GM23338 (cell line): ENCODE data around the gene RNASE8. TPM values are rescaled to one million over a fixed set of nuclear protein-coding genes. Genes with fewer than 3 reads are reported as not detected.

Experiments
- ATAC-seq: fragments of 200-7000 bp; cut with Tn5 transposase; 3 replicates; pipeline ENCODE4 v1.9.1; 2020
- DNase-seq: peaks from one replicate; pipeline ENCODE4 v3.0.0-alpha.2; 2015; ENCODE audit warnings: low spot score
- H2AFZ ChIP-seq: fragments of 200-600 bp; sonication (generic); 2 replicates; pipeline ENCODE4 v1.8.0; 2016; ENCODE audit warnings: antibody characterized with exemption, mild to moderate bottlenecking, moderate library complexity
- H3F3A ChIP-seq: fragments of 200-600 bp; sonication (generic); replicated peaks from 2 replicates; pipeline ENCODE4 v1.8.0; 2017; ENCODE audit warnings: antibody characterized with exemption, mixed run types, low read depth
- H3K27ac ChIP-seq: fragments of 200-600 bp; sonication (generic); 2 replicates; pipeline ENCODE4 v1.6.1; 2016; ENCODE audit warnings: low read depth
- H3K27me3 ChIP-seq: fragments of 200-600 bp; sonication (generic); 2 replicates; pipeline ENCODE4 v1.8.0; 2016; ENCODE audit warnings: mild to moderate bottlenecking, mixed run types, moderate library complexity; ENCODE audit not compliant: insufficient read depth
- H3K36me3 ChIP-seq: fragments of 200-600 bp; sonication (generic); 2 replicates; pipeline ENCODE4 v1.8.0; 2016; ENCODE audit warnings: mild to moderate bottlenecking; ENCODE audit not compliant: insufficient read depth
- H3K4me1 ChIP-seq: fragments of 200-600 bp; sonication (generic); 2 replicates; pipeline ENCODE4 v1.8.0; 2016; ENCODE audit warnings: mild to moderate bottlenecking, moderate library complexity; ENCODE audit not compliant: insufficient read depth
- H3K4me2 ChIP-seq: fragments of 200-600 bp; sonication (generic); 2 replicates; pipeline ENCODE4 v1.7.1; 2017; ENCODE audit warnings: mixed run types
- H3K4me3 ChIP-seq: fragments of 200-600 bp; sonication (generic); 2 replicates; pipeline ENCODE4 v1.6.1; 2016; ENCODE audit warnings: mixed run types
- H3K79me2 ChIP-seq: fragments of 200-600 bp; sonication (generic); replicated peaks from 2 replicates; pipeline ENCODE4 v1.8.0; 2017; ENCODE audit warnings: mild to moderate bottlenecking; ENCODE audit not compliant: insufficient read depth
- H3K9me2 ChIP-seq: fragments of 200-600 bp; sonication (generic); 2 replicates; pipeline ENCODE4 v1.8.0; 2017; ENCODE audit not compliant: insufficient read depth
- H4K20me1 ChIP-seq: fragments of 200-600 bp; sonication (generic); replicated peaks from 2 replicates; pipeline ENCODE4 v1.8.0; 2017; ENCODE audit warnings: mild to moderate bottlenecking; ENCODE audit not compliant: insufficient read depth
- H3K27ac Mint-ChIP-seq: 2 replicates; pipeline ENCODE4 v1.8.0; 2020; ENCODE audit warnings: inconsistent platforms, mild to moderate bottlenecking, moderate library complexity, mixed read lengths
- H3K27me3 Mint-ChIP-seq: 3 replicates; pipeline ENCODE4 v1.8.0; 2022; ENCODE audit warnings: low read depth, mild to moderate bottlenecking, moderate library complexity, mixed read lengths, inconsistent platforms; ENCODE audit not compliant: insufficient read depth, poor library complexity
- H3K36me3 Mint-ChIP-seq: 3 replicates; pipeline ENCODE4 v1.8.0; 2021; ENCODE audit warnings: low read depth, mild to moderate bottlenecking, inconsistent platforms, moderate library complexity, mixed read lengths
- H3K4me1 Mint-ChIP-seq: 3 replicates; pipeline ENCODE4 v1.8.0; 2020; ENCODE audit warnings: mild to moderate bottlenecking, inconsistent platforms, mixed read lengths
- H3K4me3 Mint-ChIP-seq: 3 replicates; pipeline ENCODE4 v1.8.0; 2021; ENCODE audit warnings: moderate library complexity, mild to moderate bottlenecking, inconsistent platforms, mixed read lengths
- H3K9me3 Mint-ChIP-seq: 3 replicates; pipeline ENCODE4 v1.8.0; 2020; ENCODE audit warnings: moderate library complexity, mild to moderate bottlenecking, inconsistent platforms, mixed read lengths
- CREB1 ChIP-seq: fragments of 250-450 bp; sonication (Bioruptor Pico); IDR thresholded peaks from 2 replicates; pipeline ENCODE4 v1.5.0; 2020; ENCODE audit warnings: low read depth, mild to moderate bottlenecking, moderate library complexity
- JUNB ChIP-seq: IDR thresholded peaks from one replicate; pipeline ENCODE4 v1.6.1; 2016; ENCODE audit warnings: antibody characterized with exemption; ENCODE audit not compliant: unreplicated experiment
- polyA plus RNA-seq: library from polyadenylated mRNA; unstranded; fragments of >200 nt; fragmentation: Nextera tagmentation; extraction: Ambion mirVana; gene quantifications from 2 replicates; pipeline ENCODE4 v1.2.1, GENCODE V29; 2016
- total RNA-seq: library from RNA; depleted of rRNA; stranded (reverse); fragments of >200 nt; shearing (Covaris generic); gene quantifications from 2 replicates; pipeline ENCODE4 v1.2.3, GENCODE V29; 2014
- TF ChIP-seq, protein P1 (sequence below): IDR thresholded peaks from one replicate; pipeline ENCODE4 v1.6.1; 2018; ENCODE audit warnings: antibody characterized with exemption; ENCODE audit not compliant: unreplicated experiment
- TF ChIP-seq, protein P2 (sequence below), 2 experiments: fragments of 200-600 bp in 1 of 2; sonication (generic) in 1 of 2; conservative IDR thresholded peaks; 2 replicates each; pipeline versions ENCODE4 v1.5.1 to v1.6.1; 2016 to 2017; ENCODE audit warnings: antibody characterized with exemption in 2 of 2, low read depth in 2 of 2, mild to moderate bottlenecking in 2 of 2, moderate library complexity in 1 of 2
- TF ChIP-seq, protein P3 (sequence below): fragments of 250-450 bp; sonication (Bioruptor Pico); IDR thresholded peaks from 2 replicates; pipeline ENCODE4 v1.5.0; 2020; ENCODE audit warnings: mild to moderate bottlenecking, moderate library complexity

The RNASE8 gene
- total and polyA plus RNA-seq, 2 experiments from 2014 or later, result not detected

DNA sequence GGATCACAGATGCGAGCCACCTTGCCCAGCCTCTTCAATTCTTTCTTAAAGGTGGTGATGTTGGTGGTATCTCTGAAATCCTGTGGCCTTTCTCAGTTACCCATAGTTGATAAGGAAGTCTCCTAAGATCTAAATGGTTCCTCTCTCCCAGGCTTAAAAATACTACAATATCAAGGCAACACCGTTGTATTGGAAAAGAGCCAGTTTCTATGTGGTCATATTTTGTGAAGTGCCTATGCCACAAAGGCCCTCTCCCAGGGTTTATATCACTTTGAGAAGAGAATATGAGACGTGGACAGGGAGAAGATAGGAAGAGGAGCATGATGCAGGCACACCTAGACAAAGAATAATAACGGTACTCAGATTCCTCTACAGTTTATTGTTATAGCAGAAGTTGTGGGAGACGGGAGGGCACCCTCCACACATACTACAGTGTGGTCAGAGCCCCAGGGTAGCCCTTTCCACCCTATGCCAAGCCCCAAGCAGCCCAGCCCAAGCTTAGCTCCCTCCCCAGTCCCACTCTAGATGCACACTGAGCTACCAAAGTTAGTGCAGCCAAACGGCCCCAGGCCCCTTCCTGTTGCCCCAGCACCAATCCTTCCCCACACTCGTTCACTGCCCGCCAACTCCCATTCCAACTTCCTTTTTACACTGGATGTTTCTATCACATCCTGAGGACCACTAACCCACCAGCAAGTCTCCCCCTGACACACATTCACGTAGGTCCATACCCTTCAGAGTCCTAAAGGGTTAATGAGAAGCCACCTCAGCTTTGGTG lies 41.0 kb upstream of the RNASE8 start (continued):
- TF ChIP-seq, protein P1, sequence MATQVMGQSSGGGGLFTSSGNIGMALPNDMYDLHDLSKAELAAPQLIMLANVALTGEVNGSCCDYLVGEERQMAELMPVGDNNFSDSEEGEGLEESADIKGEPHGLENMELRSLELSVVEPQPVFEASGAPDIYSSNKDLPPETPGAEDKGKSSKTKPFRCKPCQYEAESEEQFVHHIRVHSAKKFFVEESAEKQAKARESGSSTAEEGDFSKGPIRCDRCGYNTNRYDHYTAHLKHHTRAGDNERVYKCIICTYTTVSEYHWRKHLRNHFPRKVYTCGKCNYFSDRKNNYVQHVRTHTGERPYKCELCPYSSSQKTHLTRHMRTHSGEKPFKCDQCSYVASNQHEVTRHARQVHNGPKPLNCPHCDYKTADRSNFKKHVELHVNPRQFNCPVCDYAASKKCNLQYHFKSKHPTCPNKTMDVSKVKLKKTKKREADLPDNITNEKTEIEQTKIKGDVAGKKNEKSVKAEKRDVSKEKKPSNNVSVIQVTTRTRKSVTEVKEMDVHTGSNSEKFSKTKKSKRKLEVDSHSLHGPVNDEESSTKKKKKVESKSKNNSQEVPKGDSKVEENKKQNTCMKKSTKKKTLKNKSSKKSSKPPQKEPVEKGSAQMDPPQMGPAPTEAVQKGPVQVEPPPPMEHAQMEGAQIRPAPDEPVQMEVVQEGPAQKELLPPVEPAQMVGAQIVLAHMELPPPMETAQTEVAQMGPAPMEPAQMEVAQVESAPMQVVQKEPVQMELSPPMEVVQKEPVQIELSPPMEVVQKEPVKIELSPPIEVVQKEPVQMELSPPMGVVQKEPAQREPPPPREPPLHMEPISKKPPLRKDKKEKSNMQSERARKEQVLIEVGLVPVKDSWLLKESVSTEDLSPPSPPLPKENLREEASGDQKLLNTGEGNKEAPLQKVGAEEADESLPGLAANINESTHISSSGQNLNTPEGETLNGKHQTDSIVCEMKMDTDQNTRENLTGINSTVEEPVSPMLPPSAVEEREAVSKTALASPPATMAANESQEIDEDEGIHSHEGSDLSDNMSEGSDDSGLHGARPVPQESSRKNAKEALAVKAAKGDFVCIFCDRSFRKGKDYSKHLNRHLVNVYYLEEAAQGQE, result no peak
- no peak for TF ChIP-seq JUNB

DNA sequence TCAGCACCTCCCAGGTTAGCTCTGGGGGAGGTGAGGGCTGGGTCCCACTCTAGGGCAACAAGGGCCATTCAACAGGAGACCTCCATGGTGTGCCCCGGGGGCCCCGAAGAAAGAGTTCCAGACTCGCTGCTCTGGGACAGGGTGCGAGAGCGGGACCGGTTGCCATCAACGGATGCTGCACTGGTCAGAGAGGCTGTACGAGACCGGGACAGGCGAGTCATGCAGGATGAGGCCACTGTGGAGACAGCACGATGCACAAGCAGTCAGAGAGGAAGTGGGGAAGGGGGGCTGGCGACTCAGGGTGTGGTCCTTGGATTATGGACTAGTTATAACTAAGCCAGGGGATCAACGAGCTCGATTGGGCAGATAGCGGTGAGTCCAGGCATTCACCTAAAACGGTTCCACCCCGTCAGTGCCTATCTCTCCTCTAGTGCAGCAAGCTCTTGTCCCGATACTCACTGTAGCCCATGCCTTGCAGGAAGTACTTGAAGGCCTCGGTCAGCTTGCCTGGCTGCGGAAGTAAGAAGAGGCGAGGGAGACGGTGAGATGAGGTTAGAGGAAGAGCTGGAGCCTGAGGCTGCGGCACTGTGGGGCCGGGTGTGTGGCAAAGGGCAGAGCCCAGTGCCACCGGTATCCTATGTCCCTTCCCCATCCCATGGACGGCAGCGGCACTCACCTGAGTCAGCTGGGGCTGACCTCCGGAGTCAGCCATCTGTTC lies 39.9 kb upstream of the RNASE8 start:
- Histone ChIP-seq H2AFZ (no peak overlapping the region), H3K27me3 (peaks cover 5% of the 10 kb centered on the region), H3K4me3 (no peak overlapping the region), H3K79me2 (no peaks in the 10 kb centered on the region), H3K4me2 (no peak overlapping the region), H4K20me1 (no peaks in the 10 kb centered on the region), H3K36me3 (no peaks in the 10 kb centered on the region), H3K9me2 (no peaks in the 10 kb centered on the region), H3K27ac (no peak overlapping the region), H3K4me1 (0 out of 2 replicates have a peak, but pooled peaks cover 7% of the 10 kb centered on the region), H3F3A (no peaks in the 10 kb centered on the region)
- no peak overlapping the region for H3K4me3 Mint-ChIP-seq
- ATAC-seq (no peak), DNase-seq (no peak)
- peaks cover 16% of the 10 kb centered on the region for H3K36me3 Mint-ChIP-seq
- no peak overlapping the region for H3K27ac Mint-ChIP-seq
- H3K9me3 Mint-ChIP-seq, result no peaks in the 10 kb centered on the region; the same call in 2 of the 3 replicates
- TF ChIP-seq, protein P1, result no peak
- TF ChIP-seq, protein P2, sequence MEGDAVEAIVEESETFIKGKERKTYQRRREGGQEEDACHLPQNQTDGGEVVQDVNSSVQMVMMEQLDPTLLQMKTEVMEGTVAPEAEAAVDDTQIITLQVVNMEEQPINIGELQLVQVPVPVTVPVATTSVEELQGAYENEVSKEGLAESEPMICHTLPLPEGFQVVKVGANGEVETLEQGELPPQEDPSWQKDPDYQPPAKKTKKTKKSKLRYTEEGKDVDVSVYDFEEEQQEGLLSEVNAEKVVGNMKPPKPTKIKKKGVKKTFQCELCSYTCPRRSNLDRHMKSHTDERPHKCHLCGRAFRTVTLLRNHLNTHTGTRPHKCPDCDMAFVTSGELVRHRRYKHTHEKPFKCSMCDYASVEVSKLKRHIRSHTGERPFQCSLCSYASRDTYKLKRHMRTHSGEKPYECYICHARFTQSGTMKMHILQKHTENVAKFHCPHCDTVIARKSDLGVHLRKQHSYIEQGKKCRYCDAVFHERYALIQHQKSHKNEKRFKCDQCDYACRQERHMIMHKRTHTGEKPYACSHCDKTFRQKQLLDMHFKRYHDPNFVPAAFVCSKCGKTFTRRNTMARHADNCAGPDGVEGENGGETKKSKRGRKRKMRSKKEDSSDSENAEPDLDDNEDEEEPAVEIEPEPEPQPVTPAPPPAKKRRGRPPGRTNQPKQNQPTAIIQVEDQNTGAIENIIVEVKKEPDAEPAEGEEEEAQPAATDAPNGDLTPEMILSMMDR (conservative IDR thresholded peaks at IDR 0.05; ENCODE audit: low read depth in 2 of 2), result no peak
- TF ChIP-seq JUNB (no peak), CREB1 (CRISPR knock-in tag) (no peak)
- TF ChIP-seq, protein P3, sequence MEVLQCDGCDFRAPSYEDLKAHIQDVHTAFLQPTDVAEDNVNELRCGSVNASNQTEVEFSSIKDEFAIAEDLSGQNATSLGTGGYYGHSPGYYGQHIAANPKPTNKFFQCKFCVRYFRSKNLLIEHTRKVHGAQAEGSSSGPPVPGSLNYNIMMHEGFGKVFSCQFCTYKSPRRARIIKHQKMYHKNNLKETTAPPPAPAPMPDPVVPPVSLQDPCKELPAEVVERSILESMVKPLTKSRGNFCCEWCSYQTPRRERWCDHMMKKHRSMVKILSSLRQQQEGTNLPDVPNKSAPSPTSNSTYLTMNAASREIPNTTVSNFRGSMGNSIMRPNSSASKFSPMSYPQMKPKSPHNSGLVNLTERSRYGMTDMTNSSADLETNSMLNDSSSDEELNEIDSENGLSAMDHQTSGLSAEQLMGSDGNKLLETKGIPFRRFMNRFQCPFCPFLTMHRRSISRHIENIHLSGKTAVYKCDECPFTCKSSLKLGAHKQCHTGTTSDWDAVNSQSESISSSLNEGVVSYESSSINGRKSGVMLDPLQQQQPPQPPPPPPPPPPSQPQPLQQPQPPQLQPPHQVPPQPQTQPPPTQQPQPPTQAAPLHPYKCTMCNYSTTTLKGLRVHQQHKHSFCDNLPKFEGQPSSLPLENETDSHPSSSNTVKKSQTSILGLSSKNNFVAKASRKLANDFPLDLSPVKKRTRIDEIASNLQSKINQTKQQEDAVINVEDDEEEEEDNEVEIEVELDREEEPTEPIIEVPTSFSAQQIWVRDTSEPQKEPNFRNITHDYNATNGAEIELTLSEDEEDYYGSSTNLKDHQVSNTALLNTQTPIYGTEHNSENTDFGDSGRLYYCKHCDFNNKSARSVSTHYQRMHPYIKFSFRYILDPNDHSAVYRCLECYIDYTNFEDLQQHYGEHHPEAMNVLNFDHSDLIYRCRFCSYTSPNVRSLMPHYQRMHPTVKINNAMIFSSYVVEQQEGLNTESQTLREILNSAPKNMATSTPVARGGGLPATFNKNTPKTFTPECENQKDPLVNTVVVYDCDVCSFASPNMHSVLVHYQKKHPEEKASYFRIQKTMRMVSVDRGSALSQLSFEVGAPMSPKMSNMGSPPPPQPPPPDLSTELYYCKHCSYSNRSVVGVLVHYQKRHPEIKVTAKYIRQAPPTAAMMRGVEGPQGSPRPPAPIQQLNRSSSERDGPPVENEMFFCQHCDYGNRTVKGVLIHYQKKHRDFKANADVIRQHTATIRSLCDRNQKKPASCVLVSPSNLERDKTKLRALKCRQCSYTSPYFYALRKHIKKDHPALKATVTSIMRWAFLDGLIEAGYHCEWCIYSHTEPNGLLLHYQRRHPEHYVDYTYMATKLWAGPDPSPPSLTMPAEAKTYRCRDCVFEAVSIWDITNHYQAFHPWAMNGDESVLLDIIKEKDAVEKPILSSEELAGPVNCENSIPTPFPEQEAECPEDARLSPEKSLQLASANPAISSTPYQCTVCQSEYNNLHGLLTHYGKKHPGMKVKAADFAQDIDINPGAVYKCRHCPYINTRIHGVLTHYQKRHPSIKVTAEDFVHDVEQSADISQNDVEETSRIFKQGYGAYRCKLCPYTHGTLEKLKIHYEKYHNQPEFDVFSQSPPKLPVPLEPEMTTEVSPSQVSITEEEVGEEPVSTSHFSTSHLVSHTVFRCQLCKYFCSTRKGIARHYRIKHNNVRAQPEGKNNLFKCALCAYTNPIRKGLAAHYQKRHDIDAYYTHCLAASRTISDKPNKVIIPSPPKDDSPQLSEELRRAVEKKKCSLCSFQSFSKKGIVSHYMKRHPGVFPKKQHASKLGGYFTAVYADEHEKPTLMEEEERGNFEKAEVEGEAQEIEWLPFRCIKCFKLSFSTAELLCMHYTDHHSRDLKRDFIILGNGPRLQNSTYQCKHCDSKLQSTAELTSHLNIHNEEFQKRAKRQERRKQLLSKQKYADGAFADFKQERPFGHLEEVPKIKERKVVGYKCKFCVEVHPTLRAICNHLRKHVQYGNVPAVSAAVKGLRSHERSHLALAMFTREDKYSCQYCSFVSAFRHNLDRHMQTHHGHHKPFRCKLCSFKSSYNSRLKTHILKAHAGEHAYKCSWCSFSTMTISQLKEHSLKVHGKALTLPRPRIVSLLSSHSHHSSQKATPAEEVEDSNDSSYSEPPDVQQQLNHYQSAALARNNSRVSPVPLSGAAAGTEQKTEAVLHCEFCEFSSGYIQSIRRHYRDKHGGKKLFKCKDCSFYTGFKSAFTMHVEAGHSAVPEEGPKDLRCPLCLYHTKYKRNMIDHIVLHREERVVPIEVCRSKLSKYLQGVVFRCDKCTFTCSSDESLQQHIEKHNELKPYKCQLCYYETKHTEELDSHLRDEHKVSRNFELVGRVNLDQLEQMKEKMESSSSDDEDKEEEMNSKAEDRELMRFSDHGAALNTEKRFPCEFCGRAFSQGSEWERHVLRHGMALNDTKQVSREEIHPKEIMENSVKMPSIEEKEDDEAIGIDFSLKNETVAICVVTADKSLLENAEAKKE, result no peak
- H3K27me3 Mint-ChIP-seq, result peaks cover 7% of the 10 kb centered on the region
- peaks cover 16% of the 10 kb centered on the region for H3K4me1 Mint-ChIP-seq
